Measurements from ENCODE around the gene MAGEF1. TPM values are rescaled to one million over a fixed set of nuclear protein-coding genes. Genes with fewer than 3 reads are reported as not detected.

MAGEF1 gene
- total RNA-seq, 1 donor from 2014 or later: 16.0 TPM

GRCh38 chr3:184687363-184688015 is 24.4 kb downstream of the MAGEF1 start:
- H3K4me3 Mint-ChIP-seq: no peak overlapping the region
- no peak for DNase-seq (ENCODE audit: low spot score)

GRCh38 chr3:184685646-184686045 is 26.2 kb downstream of the MAGEF1 start:
- peaks cover 18% of the 10 kb centered on the region for H3K27me3 Mint-ChIP-seq (ENCODE audit: insufficient read depth)
- no peaks in the 10 kb centered on the region for H3K4me1 Mint-ChIP-seq (ENCODE audit: low read depth)
- H3K4me3 Mint-ChIP-seq: no peak overlapping the region
- H3K36me3 Mint-ChIP-seq (ENCODE audit: low read depth): no peaks in the 10 kb centered on the region
- intact Hi-C loops (cut with micrococcal nuclease): no loop called here
- H3K9me3 Mint-ChIP-seq: no peaks in the 10 kb centered on the region
- DNase-seq (ENCODE audit: low spot score): no peak
- H3K27ac Mint-ChIP-seq: no peak overlapping the region

More at GRCh38 chr3:184687363-184688015, 24.4 kb downstream of the MAGEF1 start:
- Mint-ChIP-seq H3K36me3 (ENCODE audit: low read depth) (no peaks in the 10 kb centered on the region), H3K27ac (no peak overlapping the region), H3K4me1 (ENCODE audit: low read depth) (no peaks in the 10 kb centered on the region), H3K9me3 (no peaks in the 10 kb centered on the region), H3K27me3 (ENCODE audit: insufficient read depth) (peaks cover 18% of the 10 kb centered on the region)
- intact Hi-C loops (cut with micrococcal nuclease): no loop called here

DNA sequence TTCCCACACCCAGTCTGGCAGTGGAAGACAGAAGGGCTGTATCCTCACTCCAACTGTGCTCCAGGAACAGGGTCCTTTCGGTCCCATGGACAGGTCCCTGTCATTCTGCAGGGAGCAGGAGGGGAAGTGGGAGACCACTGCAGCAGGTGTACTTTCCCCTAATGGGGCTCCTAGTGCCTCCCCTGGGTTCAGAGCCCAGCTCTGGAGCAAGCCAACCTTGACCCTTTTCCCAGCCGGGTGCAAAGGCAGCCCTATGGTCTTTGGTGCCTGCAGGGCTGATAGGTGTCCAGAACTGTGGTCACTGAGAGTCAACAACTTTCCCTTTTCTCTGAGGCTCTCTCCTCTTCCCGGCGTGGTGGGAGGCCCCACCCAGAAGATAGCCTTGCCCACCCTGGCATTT is 26.8 kb downstream of the MAGEF1 start:
- H3K4me3 Mint-ChIP-seq: no peak overlapping the region
- intact Hi-C loops (cut with micrococcal nuclease): no loop called here
- DNase-seq (ENCODE audit: low spot score): no peak
- H3K36me3 Mint-ChIP-seq (ENCODE audit: low read depth): no peaks in the 10 kb centered on the region
- H3K9me3 Mint-ChIP-seq: no peaks in the 10 kb centered on the region
- H3K27ac Mint-ChIP-seq: no peak overlapping the region
- peaks cover 16% of the 10 kb centered on the region for H3K27me3 Mint-ChIP-seq (ENCODE audit: insufficient read depth)
- H3K4me1 Mint-ChIP-seq (ENCODE audit: low read depth): no peaks in the 10 kb centered on the region

DNA sequence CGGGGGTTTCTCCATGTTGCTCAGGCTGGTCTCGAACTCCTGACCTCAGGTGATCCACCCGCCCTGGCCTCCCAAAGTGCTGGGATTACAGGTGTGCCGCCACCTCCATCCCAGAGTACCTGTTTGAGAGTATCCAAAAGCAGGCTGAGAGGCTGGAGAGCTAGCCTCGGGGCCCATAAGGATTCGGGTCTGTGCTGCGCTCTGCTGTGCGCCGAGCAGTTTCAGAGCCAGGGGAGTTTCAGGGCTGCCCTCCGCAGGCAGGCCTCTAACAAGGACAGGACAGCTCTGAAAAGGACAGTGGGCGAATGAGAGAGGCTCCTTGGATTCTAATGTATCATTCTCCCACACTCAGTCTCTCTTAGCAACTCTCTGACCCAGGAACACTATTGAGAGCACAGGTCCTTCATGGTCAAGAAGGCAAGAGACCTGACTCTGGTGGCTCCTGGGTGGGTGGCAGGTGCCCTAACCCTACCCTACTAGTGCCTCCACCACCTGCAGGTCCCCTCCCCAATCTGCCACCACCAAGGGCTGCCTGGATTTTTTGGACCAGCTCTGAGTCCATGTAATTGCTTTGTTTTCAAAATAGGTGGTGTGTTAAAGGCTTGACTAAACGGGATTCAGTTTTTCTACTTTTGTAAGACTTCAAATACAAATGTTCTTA is 27.8 kb downstream of the MAGEF1 start:
- Mint-ChIP-seq H3K9me3 (no peaks in the 10 kb centered on the region), H3K36me3 (ENCODE audit: low read depth) (no peaks in the 10 kb centered on the region), H3K4me3 (no peak overlapping the region), H3K27me3 (ENCODE audit: insufficient read depth) (peaks cover 16% of the 10 kb centered on the region), H3K27ac (no peak overlapping the region), H3K4me1 (ENCODE audit: low read depth) (no peaks in the 10 kb centered on the region)
- DNase-seq (ENCODE audit: low spot score): no peak
- intact Hi-C loops (cut with micrococcal nuclease): no loop called here

DNA sequence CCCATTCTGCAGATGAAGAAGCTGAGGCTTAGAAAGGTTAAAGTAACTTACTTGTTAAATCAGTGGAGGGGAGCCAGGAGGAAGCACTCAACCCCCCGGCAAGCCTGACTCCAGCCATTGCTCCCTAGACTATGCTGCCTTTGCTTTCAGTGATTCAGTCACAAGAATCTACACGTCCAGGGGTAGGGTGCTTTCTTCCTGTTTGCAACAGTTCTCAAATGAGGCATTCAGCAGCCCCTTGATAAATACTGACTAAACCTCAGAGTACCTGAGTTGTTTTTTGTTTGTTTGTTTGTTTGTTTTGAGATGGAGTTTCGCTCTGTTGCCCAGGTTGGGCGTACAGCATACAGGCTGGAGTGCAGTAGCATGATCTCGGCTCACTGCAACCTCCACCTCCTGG is 28.6 kb downstream of the MAGEF1 start:
- peaks cover 13% of the 10 kb centered on the region for H3K27me3 Mint-ChIP-seq (ENCODE audit: insufficient read depth)
- no peak overlapping the region for H3K4me3 Mint-ChIP-seq
- no peaks in the 10 kb centered on the region for H3K36me3 Mint-ChIP-seq (ENCODE audit: low read depth)
- H3K4me1 Mint-ChIP-seq (ENCODE audit: low read depth): no peaks in the 10 kb centered on the region
- no peak overlapping the region for H3K27ac Mint-ChIP-seq
- intact Hi-C loops (cut with micrococcal nuclease): no loop called here
- no peaks in the 10 kb centered on the region for H3K9me3 Mint-ChIP-seq
- no peak for DNase-seq (ENCODE audit: low spot score)

DNA sequence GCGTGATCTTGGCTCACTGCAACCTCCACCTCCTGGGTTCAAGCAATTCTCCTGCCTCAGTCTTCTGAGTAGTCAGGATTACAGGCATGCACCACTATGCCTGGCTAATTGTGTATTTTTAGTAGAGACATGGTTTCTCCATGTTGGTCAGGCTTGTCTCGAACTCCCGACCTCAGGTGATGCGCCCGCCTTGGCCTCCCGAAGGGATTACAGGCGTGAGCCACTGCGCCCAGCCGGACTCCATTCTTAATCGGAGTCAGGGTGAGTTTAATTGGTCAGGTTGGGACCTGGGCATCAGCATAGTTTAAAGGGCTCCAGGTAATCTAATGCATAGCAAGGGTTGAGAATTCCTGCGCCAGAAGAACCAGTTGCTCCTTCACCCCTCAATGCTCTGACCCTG is 29.2 kb downstream of the MAGEF1 start:
- peaks cover 10% of the 10 kb centered on the region for H3K27me3 Mint-ChIP-seq (ENCODE audit: insufficient read depth)
- H3K36me3 Mint-ChIP-seq (ENCODE audit: low read depth): no peaks in the 10 kb centered on the region
- H3K4me1 Mint-ChIP-seq (ENCODE audit: low read depth): no peaks in the 10 kb centered on the region
- no peak overlapping the region for H3K4me3 Mint-ChIP-seq
- H3K9me3 Mint-ChIP-seq: no peaks in the 10 kb centered on the region
- intact Hi-C loops (cut with micrococcal nuclease): no loop called here
- no peak for DNase-seq (ENCODE audit: low spot score)
- H3K27ac Mint-ChIP-seq: no peak overlapping the region

- no peak overlapping the region for H3K4me3 Mint-ChIP-seq
- H3K4me1 Mint-ChIP-seq (ENCODE audit: low read depth): no peaks in the 10 kb centered on the region
- DNase-seq (ENCODE audit: low spot score): no peak
- intact Hi-C loops (cut with micrococcal nuclease): no loop called here
- H3K27ac Mint-ChIP-seq: no peak overlapping the region
- no peaks in the 10 kb centered on the region for H3K36me3 Mint-ChIP-seq (ENCODE audit: low read depth)
- no peaks in the 10 kb centered on the region for H3K9me3 Mint-ChIP-seq
- H3K27me3 Mint-ChIP-seq (ENCODE audit: insufficient read depth): peaks cover 11% of the 10 kb centered on the region
These were observed 31.2 kb downstream of the MAGEF1 start for GRCh38 chr3:184680385-184681345.

DNA sequence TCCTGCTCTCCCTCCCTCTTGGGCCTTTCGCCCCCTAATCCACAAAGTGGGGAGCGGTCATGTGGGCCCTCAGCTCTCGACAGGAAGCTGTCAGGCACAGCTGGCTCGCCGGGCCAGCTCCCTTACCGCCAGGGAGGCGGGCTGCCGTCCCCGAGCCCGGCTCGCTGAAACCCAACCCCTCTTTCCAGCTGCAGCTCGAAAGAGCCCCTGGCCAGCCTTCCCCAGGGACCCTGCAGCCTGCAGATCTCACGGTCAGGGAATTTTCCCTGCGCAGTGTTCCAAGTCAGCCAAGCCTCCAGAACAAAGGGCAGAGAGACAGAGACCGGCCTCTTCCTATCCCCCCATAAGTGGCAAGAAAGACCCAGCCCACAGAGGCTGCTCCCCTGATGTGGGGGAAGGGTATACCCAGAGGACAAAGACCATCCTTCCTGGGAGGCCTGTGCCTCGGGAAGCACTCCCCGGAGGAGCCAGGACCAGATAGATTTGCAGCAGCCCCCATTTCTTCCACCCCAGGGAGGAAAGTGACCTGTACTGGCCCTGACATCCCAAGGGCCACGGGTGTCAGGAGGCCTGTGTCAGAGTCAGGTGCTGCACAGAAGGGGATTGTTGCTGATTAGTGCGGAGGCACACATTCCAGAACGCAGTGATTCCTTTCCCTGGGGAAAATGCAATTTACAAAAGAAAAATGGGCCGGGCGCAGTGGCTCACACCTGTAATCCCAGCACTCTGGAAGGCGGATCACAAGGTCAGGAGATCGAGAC is 32.6 kb downstream of the MAGEF1 start:
- Mint-ChIP-seq H3K9me3 (no peaks in the 10 kb centered on the region), H3K4me1 (ENCODE audit: low read depth) (no peaks in the 10 kb centered on the region), H3K27ac (no peak overlapping the region), H3K27me3 (ENCODE audit: insufficient read depth) (peaks cover 8% of the 10 kb centered on the region), H3K36me3 (ENCODE audit: low read depth) (no peaks in the 10 kb centered on the region), H3K4me3 (no peak overlapping the region)
- intact Hi-C loops (cut with micrococcal nuclease): no loop called here
- DNase-seq (ENCODE audit: low spot score): no peak

- intact Hi-C loops (cut with micrococcal nuclease): no loop called here
- H3K4me1 Mint-ChIP-seq (ENCODE audit: low read depth): no peaks in the 10 kb centered on the region
- no peak for DNase-seq (ENCODE audit: low spot score)
- H3K27me3 Mint-ChIP-seq (ENCODE audit: insufficient read depth): peaks cover 8% of the 10 kb centered on the region
- no peak overlapping the region for H3K4me3 Mint-ChIP-seq
- no peaks in the 10 kb centered on the region for H3K9me3 Mint-ChIP-seq
- no peak overlapping the region for H3K27ac Mint-ChIP-seq
- H3K36me3 Mint-ChIP-seq (ENCODE audit: low read depth): no peaks in the 10 kb centered on the region
These were observed 33.4 kb downstream of the MAGEF1 start for GRCh38 chr3:184678317-184679055.

GRCh38 chr3:184677344-184678316 is 34.2 kb downstream of the MAGEF1 start:
- no peaks in the 10 kb centered on the region for H3K9me3 Mint-ChIP-seq
- no peaks in the 10 kb centered on the region for H3K4me1 Mint-ChIP-seq (ENCODE audit: low read depth)
- no peak overlapping the region for H3K4me3 Mint-ChIP-seq
- DNase-seq (ENCODE audit: low spot score): no peak
- H3K27me3 Mint-ChIP-seq (ENCODE audit: insufficient read depth): peaks cover 8% of the 10 kb centered on the region
- no peaks in the 10 kb centered on the region for H3K36me3 Mint-ChIP-seq (ENCODE audit: low read depth)
- no peak overlapping the region for H3K27ac Mint-ChIP-seq
- intact Hi-C loops (cut with micrococcal nuclease): no loop called here

GRCh38 chr3:184676927-184677326 is 34.9 kb downstream of the MAGEF1 start:
- H3K27me3 Mint-ChIP-seq (ENCODE audit: insufficient read depth): peaks cover 8% of the 10 kb centered on the region
- H3K27ac Mint-ChIP-seq: no peak overlapping the region
- no peaks in the 10 kb centered on the region for H3K4me1 Mint-ChIP-seq (ENCODE audit: low read depth)
- no peaks in the 10 kb centered on the region for H3K9me3 Mint-ChIP-seq
- no peak for DNase-seq (ENCODE audit: low spot score)
- no peaks in the 10 kb centered on the region for H3K36me3 Mint-ChIP-seq (ENCODE audit: low read depth)
- intact Hi-C loops (cut with micrococcal nuclease): no loop called here
- H3K4me3 Mint-ChIP-seq: no peak overlapping the region
